Jurkat, Clone E6-1 (cell line): ENCODE measurements around the gene SLC44A1.

Experiments
- DNase-seq: peaks from one replicate; pipeline ENCODE4 v3.0.0-alpha.2; 2011; ENCODE audit warnings: low read depth, low spot score
- H3K4me3 ChIP-seq: 2 replicates; pipeline ENCODE4 v1.5.1; 2011; ENCODE audit warnings: mild to moderate bottlenecking, low read length, control low read depth, moderate library complexity

Gene SLC44A1

DNA sequence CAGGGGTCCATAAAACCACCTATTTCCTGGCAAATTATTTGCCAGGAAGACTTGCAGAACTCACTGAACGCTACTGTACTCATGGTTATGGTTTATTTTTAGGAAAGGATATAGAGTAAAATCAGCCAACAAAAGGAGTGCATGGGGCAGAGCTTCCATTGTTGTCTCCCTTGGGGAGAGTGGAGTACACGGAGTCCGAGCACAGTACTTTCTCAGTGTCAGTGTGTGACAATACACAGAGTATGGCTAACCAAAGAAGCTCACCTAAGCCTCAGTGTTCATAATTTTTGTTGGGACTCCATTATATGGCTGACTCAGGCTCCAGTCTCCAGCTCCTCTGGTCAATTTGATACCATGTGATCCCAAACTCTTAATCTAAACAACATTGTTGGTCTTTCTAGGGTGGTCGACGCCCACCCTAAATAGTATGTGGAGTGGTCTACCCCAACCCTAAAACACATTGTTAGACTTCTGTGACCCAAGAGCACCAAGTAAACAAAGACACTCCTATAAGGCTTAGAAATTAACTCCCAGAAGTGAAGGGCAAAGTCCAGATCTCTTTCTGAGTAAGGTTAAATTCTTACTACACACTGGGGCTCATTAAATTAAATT, 74.9 kb downstream of the SLC44A1 start:
- DNase-seq: no peak
- H3K4me3 ChIP-seq: no peak overlapping the region

DNA sequence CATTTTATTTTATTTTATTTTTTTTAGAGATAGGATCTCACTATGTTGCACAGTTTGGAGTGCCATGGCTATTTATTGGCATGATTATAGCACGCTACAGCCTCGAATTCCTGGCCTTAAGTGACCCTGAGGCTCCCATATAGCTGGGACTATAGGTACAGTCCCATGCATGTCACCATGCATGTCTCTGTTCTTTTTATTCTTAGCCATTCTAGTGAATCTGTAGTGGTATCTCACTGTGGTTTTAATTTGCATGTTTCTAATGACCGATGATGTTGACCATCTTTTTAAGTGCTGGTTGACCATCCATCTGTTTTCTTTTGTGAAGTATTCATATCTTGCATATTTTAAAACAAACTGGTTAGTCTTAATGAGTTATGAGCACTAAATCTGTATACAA, 76.1 kb downstream of the SLC44A1 start:
- DNase-seq: no peak
- H3K4me3 ChIP-seq: no peak overlapping the region

DNA sequence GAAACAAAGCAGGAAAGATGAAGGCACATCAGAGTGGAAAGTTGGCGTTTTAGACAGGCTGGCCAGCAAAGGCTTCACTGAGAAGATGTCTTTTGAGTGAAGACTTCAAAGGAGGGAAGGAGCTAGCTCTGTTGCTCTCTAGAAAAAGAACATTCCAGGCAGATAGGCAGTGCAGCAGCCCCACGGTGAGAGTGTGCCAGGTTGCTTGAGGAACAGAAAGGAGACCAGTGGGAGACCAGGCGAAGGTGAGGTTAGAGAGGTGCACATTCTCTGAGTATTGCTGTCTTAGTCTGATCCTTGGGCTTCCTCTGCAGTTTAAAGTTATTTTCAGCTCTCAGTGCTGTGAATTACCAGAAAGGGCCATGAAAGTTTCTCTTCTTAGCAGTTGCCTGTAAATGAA, 83.8 kb downstream of the SLC44A1 start:
- no peak overlapping the region for H3K4me3 ChIP-seq
- DNase-seq: no peak

DNA sequence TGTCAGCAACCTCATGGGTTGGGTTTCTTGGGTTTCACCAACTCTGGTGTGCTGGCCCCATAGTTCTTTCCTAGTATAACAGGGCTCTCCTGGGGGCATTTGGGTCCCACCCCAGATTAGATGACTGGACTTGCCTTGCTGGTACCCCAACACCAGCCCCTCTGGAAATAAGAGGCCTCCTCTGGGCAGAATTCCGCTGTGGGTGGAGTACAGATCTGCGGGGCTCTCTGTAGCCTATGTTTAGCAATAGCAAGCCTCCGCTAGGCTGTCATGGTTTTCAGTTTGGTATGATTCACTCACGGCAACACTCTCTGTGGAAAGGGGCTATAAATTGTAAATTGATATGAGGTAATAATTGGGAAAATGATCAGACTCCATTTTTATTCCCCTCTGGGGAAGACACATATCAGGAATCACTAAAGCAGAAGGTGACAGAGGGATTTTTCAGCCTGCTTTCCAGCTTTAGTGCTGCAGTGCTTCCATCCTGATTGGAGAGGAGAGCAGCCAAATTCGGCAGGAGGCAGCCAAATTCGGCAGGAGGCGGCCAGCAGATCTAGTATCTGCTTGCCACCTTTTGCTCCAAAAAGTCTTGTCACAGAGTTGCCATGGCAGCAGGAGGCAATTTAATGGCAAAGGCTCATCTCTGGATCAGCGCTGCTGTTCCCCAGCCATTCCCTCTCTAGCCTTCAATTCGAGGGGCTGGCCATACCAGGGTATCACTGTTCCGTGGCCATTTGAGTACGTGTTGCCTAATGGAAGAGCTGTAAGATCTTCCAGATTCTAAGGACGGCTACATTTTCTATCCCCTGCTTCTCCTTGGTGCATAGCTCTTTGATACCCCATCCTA, 84.6 kb downstream of the SLC44A1 start:
- no peak for DNase-seq
- H3K4me3 ChIP-seq: no peak overlapping the region

DNA sequence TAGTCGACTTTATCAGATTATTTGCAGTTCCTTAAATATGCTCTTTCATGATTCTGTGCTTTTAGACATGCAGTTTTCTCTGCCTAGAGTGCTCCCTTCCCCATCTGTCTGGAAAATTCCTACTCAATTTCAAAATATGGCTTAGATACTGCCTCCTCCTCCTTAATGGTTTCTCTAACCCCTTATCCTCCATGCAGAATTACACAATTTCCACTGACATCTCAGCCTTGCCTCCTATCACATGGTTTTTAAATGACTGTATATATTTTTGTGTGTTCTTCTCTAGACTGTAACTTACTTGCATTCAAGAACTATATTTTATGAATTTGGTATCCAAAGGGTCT, 85.2 kb downstream of the SLC44A1 start:
- DNase-seq: no peak
- H3K4me3 ChIP-seq: no peak overlapping the region

DNA sequence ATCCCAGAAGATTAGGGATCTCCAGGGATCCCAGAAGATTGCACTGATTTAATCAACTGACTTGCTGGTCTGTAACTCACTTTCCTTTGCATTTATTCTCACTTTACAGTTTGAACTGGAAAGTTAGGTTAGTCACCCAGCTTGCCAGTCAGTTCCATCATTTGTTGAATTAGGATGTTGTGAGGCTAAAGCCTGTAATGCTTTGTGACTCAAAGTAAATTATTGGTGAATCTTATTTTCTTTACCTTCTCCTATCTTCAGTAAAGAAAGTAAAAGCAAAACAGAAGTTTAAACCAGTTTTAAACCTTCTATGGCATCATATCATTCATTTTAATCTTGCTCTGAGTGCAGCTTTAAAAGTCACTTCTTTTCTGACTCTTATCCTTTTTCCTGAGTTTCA, 85.8 kb downstream of the SLC44A1 start:
- no peak for DNase-seq
- no peak overlapping the region for H3K4me3 ChIP-seq

DNA sequence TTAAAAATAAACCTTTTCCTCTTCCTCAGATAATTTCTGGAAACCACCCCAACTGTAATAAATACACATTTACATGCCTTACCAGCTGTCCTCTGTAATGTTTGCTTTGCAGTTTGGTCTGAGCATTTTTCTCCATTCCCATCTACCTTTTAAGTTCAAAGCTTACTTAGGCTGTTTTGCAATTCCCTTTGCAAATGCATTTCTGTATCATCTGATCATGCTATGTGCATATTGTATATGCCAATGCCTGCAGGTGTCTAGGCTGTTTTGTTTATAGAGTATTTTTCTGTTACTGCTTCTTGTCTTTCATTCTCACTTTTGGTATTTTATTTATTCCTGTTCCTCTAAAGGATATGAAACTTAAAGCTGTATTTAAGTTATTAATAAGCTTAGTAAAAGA, 86.3 kb downstream of the SLC44A1 start:
- no peak for DNase-seq
- no peak overlapping the region for H3K4me3 ChIP-seq

DNA sequence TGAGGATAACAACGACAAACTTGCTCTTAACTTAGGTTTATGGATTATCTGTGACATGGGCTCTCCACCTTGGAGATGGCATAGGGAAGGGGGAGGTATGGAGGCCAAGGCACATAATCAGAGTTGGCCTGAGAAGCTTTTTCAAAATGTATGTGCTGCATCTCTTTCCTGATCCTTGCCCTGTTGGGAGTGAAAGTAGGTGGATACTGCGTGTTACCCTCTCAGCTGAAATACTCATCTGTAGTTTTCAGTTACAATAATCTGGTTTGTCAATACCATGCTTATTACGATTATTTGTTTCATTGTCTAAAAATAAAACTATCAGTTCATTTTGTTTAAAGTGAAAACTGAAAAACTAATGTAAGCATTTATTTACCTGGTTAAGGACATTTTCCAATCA, 86.7 kb downstream of the SLC44A1 start:
- H3K4me3 ChIP-seq: no peak overlapping the region
- no peak for DNase-seq

DNA sequence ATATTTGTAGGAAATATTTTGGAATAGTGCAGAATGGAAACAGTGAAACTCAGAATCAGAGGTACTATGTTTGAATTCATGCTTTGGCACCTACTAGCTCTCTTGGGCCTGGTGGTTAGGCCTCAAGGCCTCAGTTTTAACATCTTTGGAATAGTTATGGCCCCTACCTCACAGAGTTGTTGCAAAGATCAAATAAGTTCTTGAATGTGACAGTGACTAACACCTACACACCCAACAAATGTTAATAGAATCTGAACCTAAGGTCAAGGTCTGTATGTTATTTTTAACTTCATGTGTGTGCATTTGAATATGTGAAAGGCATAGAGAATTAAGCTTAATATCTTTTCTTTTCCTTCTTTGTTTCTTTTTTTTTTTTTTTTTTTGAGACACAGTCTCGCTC, 87.3 kb downstream of the SLC44A1 start:
- no peak for DNase-seq
- no peak overlapping the region for H3K4me3 ChIP-seq

DNA sequence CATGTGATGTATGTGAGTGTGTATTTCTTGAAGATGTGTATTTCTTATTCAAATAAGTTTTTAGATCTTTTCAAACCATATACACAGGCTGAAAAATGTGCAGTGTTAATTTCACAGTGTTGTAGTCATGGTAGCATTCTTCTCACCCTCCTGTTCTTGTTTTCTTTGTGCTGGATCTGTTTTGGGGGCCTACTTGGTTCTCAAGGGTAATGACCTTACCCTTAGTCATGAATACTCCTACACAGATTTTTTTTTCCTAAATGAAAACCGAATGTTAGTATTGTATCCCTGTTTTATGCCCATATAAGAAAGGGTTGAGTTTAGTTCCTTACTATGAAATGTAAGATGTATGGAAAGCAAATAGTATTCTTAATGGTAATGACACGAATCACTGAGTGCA, 88.0 kb downstream of the SLC44A1 start:
- DNase-seq: no peak

DNA sequence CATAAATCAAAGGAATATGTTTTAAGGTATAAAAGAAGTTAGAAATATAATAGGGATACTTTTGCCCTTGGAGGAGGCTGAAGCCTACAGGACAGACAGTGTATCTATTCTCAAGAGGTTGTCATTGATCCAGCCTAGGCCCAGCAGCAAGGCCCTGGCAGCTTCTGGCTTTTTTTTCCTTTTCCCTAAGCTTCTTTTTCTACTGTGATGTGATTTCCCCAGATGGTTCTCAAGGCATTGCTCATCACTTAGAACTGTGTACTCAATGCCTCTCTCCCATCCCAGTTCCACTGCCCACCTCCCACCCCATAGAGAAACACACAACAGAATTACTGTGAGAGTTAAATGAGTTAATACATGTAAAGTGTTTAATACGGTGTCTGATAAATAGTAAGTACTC, 88.6 kb downstream of the SLC44A1 start:
- DNase-seq: no peak
- H3K4me3 ChIP-seq: no peak overlapping the region

More for the DNA sequence above, 88.0 kb downstream of the SLC44A1 start:
- H3K4me3 ChIP-seq: no peak overlapping the region

DNA sequence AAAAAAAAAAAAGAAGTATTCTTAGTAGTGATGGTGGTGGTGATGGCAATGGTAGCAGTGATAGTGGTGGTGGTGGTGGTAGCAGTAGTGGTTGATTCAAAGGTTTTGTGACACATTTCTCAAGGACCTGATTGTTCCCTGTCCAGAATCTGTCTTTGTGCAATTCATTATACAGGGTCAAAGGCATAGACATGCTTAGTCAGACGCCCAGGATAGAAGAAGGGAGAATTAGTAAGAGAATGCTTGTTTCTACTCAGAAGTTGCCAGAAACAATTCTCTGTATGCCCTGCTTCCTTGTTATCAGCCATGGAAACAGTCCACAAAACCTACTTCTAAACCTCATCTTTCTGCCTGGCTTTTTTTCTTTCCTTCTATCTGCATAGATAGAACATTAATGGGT, 89.4 kb downstream of the SLC44A1 start:
- DNase-seq: no peak
- H3K4me3 ChIP-seq: no peak overlapping the region

DNA sequence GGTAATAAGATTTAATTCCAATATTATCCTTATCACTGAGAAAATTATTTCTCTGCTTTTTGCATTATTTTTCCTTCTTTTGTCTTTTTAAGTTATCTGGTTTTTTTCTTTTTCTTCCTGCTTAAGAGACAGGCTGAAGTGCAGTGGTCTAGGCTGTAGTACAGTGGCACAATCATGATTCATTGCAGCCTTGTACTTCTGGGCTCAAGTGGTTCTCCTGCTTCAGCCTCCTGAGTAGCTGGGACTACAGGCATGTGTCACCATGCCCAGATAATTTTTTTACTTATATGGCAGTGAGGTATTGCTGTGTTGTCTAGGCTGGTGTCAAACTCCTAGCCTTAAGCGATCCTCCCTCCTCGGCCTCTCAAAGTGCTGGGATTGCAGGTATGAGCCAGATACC, 93.9 kb downstream of the SLC44A1 start:
- no peak overlapping the region for H3K4me3 ChIP-seq
- no peak for DNase-seq

DNA sequence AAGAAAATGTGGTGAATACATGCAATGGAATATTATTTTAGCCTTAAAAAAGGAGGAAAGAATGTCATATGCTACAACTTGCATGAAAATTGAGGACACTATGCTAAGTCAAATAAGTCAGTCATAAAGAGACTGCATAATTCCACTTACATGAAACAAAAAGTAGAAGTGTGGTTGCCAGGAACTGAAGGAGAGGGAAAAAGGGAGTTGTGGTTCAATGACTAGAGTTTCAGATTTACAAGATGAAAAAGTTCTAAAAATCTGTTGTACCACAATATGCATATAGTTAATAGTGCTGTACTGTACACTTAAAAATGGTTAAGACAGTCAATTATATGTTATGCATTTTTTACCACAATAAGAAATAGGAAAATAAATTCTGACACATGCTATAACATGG, 95.4 kb downstream of the SLC44A1 start:
- no peak overlapping the region for H3K4me3 ChIP-seq
- no peak for DNase-seq

DNA sequence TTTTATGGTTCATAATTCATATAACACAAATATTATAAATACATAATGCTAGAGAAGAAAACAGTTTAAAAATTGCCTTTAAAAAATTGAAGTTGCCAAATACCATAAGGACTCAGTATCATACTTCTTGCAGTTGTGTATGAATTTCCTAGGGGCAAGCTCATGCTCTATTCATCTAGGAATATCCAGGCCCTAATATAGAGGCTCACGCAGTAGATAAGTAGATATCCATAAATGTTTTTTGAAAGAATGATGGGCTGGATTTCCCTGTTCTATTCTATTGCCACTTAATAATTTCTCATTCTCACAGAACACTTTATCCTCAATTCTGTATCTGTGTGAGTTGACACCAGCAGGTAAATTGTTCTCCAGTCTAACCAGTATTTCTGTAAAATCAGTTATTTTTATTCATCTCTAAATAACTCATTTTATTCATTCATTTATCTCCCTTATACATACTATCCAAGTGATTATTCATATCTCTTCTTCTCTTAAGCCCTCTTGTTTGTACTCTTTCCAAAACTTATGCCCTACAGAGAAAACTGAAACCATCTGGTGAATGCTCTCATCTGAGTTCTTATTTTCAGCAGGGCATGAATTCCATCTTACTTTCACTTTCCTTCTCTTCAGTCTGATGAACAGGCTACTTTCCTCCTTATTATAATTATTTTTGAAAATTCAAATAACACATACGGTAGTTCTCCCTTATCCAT, 97.1 kb downstream of the SLC44A1 start:
- DNase-seq: no peak
- H3K4me3 ChIP-seq: no peak overlapping the region

DNA sequence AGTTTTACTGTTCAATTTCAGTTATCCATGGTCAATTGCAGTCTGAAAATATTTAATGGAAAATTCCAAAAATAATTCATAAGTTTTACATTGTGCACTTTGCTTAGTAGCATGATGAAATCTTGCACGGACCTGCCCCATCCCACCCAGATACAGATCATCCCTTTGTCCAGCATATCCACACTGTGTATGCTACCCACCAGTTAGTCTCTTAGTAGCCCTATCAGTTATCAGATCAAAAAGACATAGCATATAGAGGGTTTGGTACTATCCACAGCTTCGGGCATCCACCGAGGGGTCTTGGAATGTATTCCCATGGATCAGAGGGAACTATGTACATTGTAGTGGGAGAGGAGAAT, 97.7 kb downstream of the SLC44A1 start:
- DNase-seq: no peak
- H3K4me3 ChIP-seq: no peak overlapping the region

DNA sequence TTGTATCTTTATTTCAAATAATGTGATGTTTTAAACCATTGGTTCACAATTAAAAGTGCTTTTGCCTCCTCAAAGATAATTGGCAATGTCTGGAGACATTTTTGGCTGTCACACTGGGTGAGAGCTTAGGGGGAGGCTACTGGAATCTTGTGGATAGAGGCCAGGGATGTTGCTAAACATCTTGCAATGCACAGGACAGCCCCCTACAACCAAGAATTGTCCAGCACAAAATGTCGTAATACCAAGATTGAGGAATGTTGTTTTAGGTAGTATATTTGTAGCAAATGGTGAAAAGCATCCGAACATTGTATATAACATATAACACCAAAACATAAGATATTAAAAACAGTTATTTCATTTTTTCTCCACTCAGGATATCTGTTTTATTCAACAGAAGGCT, 99.8 kb downstream of the SLC44A1 start:
- H3K4me3 ChIP-seq: no peak overlapping the region
- no peak for DNase-seq

DNA sequence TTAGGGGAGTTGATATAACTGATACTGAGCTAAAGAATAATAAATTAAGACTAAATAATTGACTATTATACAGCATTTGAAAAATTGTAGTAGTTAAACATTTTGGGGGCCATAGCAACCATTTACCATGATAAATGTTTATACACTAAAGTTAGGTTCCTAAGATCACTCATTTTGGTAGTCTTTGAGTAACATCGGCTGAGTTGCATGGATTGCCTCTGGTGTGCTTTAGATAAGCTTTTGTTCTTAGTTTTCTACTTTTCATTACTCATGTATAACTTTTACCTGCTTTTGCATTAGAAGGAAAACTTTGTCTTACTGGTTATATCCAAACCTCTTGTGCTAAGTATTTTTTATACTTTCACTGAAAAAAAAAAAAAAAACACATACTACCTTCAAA, 101.2 kb downstream of the SLC44A1 start:
- no peak for DNase-seq
- H3K4me3 ChIP-seq: no peak overlapping the region

DNA sequence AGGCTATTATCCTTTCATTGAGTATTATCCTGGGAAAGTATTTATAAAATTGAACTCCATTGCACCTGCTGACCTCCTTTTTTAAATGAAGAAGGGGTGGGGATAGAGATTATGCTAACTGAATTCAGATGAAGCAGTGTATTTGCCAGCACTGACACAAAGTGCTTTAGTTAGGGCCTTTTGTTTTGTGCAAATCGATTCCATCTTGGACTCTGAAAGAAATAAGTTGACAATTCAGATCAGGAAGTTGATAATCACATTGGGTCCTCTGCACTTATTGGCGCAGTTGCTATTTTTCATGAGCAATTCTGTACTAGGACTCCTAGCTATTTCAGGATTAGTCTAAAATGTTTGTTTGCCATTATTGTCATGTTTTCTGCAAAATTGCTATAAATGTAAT, 101.8 kb downstream of the SLC44A1 start:
- no peak overlapping the region for H3K4me3 ChIP-seq
- DNase-seq: no peak

DNA sequence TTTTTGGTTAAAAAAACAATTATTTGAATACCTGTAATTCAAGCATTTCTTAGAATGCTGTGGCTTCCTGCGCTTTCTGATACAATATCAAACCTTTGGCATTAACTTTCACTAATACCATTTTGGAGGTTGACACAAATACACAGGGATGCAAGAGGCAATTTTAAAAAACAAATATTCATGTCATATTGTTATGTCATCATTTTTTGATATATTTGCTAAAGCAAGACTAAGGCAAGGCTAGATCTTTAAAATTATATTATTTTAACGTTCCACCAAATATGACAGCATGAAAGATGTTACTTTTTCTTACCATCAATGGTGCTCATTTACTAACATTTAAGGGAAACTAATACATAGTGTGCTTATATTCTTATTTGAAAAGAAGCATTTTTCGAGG, 110.0 kb downstream of the SLC44A1 start:
- no peak for DNase-seq

DNA sequence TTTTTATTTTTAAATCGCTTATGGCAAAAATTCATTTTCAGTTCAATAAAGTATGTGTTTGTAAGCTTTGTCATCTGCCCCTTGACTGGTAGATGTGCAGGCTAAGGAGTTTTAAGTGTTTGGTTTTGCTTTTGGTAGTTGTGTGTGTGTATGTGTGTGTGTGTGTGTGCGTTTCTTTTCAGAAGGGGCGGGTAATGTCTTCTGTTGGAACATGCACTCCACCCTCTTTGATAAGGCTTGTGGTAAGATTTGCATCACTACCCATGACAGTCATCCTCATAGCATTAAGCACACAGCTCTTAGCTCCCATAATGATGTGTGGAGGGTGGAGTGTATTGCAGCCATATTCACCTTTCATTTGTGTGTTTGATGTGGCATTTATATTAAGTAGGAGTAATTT, 111.3 kb downstream of the SLC44A1 start:
- no peak overlapping the region for H3K4me3 ChIP-seq
- peak; percentile 91 for DNase-seq

More for the DNA sequence above, 110.0 kb downstream of the SLC44A1 start:
- H3K4me3 ChIP-seq: no peak overlapping the region
